GM12865 (cell line): Measurements from ENCODE around the gene GPC5.
"Not testable (repeated sequence)": the region's sequence is repeated elsewhere in the genome, so short reads cannot be mapped to it uniquely, and the experiment has no call there.

Source experiments
- DNase-seq: peaks from one replicate; pipeline ENCODE4 v3.0.0; 2010; ENCODE audit warnings: low read depth
- H3K4me3 ChIP-seq: 2 replicates; pipeline ENCODE4 v1.5.1; 2011; ENCODE audit warnings: mild to moderate bottlenecking, low read depth, low read length, control low read depth
- CTCF ChIP-seq: IDR thresholded peaks from 2 replicates; pipeline ENCODE4 v1.5.1; 2011; ENCODE audit warnings: low read length, control low read depth, low read depth, inconsistent platforms; ENCODE audit not compliant: insufficient read depth; ENCODE audit errors: missing control alignments

The GPC5 gene

DNA sequence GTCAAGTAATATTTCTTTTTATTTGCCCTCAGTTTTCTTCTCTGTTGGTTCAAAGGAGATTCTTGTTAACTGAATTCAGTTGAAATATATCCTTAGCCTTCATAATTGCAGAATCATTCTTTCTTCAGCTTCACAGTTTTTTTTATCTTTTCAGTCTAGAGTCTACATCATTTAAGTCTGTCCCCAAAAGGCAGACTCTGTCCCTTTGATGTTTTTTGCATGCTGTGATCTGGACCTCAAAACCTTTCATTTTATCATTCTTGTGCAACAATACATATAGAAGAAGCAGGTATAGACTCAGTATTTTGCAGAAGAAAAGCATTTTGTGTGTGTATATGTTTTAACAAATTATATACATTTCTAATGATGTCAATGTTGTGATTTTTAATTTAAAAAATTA lies 1093.4 kb downstream of the GPC5 start:
- TF ChIP-seq CTCF: no peak
- DNase-seq: no peak
- H3K4me3 ChIP-seq: no peak overlapping the region

DNA sequence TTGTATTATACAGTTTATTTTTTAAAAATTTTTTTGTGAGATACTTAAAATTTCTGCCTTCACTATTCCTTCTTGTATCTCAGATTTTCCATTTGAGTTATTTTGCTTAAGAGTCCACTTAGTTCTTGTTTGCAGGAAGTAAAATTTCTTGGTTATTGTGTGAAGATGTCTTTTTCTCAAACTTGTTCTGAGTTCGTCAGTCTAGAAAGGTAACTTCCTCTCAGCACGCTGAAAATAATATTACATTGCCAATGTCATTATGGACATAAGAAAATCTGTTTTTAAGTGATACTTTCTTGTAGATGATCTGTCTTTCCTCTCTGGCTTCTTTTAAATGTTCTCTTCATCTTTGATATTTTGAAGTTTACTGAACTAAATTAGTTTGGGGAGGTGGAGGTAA lies 1096.5 kb downstream of the GPC5 start:
- H3K4me3 ChIP-seq: no peak overlapping the region
- DNase-seq: no peak
- no peak for TF ChIP-seq CTCF

DNA sequence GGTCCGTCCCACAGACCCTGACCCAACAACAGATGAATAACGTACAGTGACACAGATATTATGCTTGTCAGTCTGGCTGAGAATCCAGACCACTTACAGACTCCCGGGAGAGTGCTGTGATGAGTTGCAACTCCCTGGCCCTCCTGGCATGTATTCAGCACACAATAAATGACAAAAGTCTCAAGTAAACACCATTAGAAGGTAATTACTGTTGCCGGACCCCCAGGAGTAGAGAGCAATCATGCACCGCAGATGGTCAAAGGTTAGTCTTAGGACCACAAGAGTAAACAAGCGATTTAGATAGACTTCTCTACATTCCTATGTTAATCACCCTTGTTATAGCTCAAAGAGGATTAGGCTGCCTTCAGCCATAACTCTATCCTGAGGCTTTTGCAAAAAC lies 1101.8 kb downstream of the GPC5 start:
- TF ChIP-seq CTCF: no peak
- no peak overlapping the region for H3K4me3 ChIP-seq
- DNase-seq: no peak

DNA sequence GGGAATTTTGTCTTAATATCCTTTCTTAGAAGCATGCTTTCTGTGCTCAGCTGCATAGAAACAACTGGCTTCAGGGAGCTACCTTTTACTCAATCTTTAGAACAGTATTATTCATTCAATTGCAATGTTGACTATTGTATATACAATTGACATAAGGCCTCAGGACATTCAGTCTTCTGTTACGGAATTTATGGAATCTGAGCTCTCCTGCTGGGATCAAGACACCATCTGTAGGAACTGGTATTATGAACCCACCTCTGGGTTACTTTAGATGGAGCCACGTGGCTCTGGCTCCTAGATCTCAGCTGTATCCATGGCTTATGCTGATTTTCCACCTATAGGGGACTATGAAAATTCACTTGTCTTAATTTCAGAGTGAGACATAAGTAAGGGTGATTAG lies 1112.0 kb downstream of the GPC5 start:
- H3K4me3 ChIP-seq: no peak overlapping the region
- DNase-seq: no peak
- no peak for TF ChIP-seq CTCF

DNA sequence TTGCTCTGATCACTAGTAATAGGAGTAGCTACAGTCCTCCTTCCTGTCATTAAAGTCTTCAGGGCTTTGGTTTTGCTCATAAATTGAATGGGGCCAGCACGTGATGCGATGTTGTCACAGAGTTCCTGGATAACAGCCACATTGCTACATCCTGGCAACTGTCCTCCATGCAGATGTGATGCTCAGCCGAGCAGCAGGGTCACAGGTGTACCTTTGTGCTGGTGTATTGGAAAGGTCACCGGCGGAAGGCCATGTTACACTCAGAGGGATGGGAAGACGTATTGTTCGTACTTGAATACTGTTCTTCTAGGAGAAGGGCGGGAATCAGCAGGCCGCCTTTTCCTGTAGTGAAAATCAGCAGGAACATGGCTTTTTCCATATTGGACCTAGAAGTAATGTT lies 1114.4 kb downstream of the GPC5 start:
- H3K4me3 ChIP-seq: no peak overlapping the region
- no peak for TF ChIP-seq CTCF
- DNase-seq: no peak

GRCh38 chr13:92513672-92514071 lies 1115.3 kb downstream of the GPC5 start:
- TF ChIP-seq CTCF: no peak
- DNase-seq: no peak
- H3K4me3 ChIP-seq: no peak overlapping the region

DNA sequence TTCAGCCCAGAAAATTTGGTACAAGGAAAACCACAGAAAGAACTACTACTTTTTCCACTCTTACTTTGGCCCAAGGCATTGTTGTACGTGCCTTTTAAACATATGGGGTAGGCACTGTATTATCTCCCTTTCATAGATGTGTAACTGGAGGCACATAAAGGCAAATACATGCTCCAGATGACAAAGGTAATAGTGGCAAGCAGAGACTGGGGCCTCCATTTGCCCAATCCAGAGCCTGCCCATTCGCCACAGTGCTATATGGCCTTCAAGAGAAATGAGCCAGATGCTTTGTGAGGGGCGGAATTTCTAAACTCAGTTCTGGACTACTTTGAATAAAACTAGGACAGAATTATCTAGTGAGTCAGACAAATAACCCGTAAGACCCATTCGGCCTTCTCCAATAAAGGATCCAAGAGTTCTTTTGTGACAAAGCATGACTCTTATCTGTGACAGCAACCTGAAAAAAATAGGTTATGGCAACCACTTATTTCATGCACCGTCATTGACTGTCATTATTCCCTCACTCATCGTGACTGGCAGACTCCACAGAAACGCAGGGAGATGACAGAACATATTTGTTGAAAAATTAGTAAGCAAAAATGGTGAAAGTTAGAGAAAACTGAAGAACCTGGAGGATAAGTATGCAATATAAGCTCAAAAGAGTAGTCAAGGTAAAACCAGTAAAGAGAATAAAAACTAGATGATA lies 1116.2 kb downstream of the GPC5 start:
- no peak overlapping the region for H3K4me3 ChIP-seq
- DNase-seq: no peak
- TF ChIP-seq CTCF: no peak

DNA sequence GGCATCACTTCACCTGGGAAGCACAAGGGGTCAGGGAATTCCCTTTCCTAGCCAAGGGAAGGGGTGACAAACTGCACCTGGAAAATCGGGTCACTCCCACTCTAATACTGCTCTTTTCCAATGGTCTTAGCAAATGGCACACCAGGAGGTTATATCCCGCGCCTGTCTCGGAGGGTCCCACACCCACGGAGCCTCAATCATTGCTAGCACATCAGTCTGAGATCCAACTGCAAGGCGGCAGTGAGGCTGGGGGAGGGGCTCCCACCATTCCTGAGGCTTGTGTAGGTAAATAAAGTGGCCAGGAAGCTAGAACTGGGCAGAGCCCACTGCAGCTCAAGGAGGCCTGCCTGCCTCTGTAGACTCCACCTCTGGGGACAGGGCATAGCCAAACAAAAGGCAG lies 1118.5 kb downstream of the GPC5 start:
- not testable (repeated sequence) for H3K4me3 ChIP-seq, DNase-seq

GRCh38 chr13:92518622-92519021 lies 1120.2 kb downstream of the GPC5 start:
- not testable (repeated sequence) for H3K4me3 ChIP-seq, DNase-seq
